ENCODE data around the gene XYLB. TPM values are rescaled to one million over a fixed set of nuclear protein-coding genes. Genes with fewer than 3 reads are reported as not detected.
A peak's percentile ranks its signal among the peaks of the same experiment; 100 is the strongest.

XYLB gene
- total RNA-seq, 1 experiment from 2014 or later, result 3.3 TPM

DNA sequence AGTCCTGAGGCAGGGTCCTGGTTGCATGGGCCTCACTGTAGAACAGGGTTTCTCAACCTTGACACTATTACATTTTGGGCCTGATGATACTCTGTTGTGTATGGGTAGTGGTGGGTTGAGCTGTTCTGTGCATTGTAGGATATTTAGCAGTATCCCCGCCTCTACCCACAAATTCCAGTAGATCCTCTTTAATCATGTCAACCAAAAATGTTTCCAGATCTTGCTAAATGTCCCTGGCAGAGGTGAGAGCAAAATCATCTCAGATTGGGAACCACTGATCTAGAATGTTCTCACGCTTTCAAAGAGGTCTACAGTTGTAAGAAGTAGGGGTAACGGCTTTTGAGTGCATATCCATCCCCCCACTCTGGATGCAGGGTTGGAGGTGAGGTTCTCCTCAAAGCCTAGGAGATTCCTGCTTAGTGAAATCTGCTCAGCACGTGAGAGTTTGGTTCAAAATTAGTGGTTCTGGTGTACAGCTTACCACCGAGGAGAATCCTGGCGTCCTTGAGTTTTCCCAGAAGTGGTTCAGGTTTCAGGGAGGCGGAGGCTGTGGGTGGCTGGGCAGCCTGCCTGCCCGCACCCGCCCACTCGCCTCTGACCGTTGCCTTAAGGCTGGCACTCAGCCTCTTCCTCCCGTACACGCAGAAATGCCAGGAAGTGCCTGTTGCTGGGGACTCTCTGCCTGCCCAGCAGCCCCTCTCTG lies 112.4 kb downstream of the XYLB start:
- TF ChIP-seq CREB1 (CRISPR knock-in tag; IDR thresholded peaks at IDR 0.05) (no peak), ZNF232 (CRISPR knock-in tag; IDR thresholded peaks at IDR 0.05) (no peak), ZNF416 (CRISPR knock-in tag; IDR thresholded peaks at IDR 0.05) (no peak), TCF7 (CRISPR knock-in tag; IDR thresholded peaks at IDR 0.05; ENCODE audit: low read depth) (no peak), ZNF263 (CRISPR knock-in tag; IDR thresholded peaks at IDR 0.05; ENCODE audit: low read depth) (no peak), ATF1 (CRISPR knock-in tag; IDR thresholded peaks at IDR 0.05) (no peak), GRHL2 (CRISPR knock-in tag; IDR thresholded peaks at IDR 0.05; ENCODE audit: insufficient replicate concordance, severe bottlenecking) (no peak), SMAD3 (CRISPR knock-in tag; IDR thresholded peaks at IDR 0.05; ENCODE audit: borderline replicate concordance) (no peak), SMAD4 (CRISPR knock-in tag; IDR thresholded peaks at IDR 0.05) (no peak), FOXP1 (CRISPR knock-in tag; IDR thresholded peaks at IDR 0.05; ENCODE audit: borderline replicate concordance) (no peak), ZNF121 (CRISPR knock-in tag; IDR thresholded peaks at IDR 0.05) (no peak)
- TF ChIP-seq, protein P1, sequence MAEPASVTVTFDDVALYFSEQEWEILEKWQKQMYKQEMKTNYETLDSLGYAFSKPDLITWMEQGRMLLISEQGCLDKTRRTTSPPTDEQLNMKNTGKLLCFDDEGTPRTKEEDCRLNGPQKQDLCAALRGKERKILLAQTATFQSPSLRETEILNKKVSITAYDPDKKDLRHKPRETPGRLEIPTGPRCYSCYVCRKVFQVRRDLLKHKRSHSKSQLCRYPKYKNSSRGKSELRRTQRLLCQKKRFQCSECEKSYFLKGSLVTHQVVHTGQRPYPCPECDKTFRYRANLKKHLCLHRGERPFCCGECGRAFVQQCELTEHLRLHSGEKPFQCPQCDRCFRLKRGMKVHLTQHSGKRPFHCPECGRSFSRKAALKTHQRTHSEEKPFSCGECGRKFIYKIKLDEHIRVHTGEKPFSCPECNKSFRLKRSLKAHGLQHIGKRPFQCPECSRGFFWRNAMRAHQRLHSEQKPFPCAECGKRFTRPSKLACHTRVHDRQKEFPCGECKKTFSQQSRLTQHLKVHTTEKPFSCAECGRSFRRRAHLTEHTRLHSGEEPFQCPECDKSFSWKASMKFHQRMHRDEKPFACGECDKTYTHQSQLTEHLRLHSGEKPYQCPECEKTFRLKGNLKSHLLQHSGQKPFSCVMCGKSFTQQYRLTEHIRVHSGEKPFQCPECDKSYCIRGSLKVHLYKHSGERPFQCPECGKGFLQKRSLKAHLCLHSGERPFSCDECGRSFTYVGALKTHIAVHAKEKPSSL (CRISPR knock-in tag; conservative IDR thresholded peaks at IDR 0.05), result no peak
- TF ChIP-seq, protein P2, sequence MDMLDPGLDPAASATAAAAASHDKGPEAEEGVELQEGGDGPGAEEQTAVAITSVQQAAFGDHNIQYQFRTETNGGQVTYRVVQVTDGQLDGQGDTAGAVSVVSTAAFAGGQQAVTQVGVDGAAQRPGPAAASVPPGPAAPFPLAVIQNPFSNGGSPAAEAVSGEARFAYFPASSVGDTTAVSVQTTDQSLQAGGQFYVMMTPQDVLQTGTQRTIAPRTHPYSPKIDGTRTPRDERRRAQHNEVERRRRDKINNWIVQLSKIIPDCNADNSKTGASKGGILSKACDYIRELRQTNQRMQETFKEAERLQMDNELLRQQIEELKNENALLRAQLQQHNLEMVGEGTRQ (CRISPR knock-in tag; IDR thresholded peaks at IDR 0.05), result no peak
- TF ChIP-seq, protein P3, sequence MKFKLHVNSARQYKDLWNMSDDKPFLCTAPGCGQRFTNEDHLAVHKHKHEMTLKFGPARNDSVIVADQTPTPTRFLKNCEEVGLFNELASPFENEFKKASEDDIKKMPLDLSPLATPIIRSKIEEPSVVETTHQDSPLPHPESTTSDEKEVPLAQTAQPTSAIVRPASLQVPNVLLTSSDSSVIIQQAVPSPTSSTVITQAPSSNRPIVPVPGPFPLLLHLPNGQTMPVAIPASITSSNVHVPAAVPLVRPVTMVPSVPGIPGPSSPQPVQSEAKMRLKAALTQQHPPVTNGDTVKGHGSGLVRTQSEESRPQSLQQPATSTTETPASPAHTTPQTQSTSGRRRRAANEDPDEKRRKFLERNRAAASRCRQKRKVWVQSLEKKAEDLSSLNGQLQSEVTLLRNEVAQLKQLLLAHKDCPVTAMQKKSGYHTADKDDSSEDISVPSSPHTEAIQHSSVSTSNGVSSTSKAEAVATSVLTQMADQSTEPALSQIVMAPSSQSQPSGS (CRISPR knock-in tag; IDR thresholded peaks at IDR 0.05; ENCODE audit: borderline replicate concordance, low read depth), result no peak
- TF ChIP-seq, protein P4, sequence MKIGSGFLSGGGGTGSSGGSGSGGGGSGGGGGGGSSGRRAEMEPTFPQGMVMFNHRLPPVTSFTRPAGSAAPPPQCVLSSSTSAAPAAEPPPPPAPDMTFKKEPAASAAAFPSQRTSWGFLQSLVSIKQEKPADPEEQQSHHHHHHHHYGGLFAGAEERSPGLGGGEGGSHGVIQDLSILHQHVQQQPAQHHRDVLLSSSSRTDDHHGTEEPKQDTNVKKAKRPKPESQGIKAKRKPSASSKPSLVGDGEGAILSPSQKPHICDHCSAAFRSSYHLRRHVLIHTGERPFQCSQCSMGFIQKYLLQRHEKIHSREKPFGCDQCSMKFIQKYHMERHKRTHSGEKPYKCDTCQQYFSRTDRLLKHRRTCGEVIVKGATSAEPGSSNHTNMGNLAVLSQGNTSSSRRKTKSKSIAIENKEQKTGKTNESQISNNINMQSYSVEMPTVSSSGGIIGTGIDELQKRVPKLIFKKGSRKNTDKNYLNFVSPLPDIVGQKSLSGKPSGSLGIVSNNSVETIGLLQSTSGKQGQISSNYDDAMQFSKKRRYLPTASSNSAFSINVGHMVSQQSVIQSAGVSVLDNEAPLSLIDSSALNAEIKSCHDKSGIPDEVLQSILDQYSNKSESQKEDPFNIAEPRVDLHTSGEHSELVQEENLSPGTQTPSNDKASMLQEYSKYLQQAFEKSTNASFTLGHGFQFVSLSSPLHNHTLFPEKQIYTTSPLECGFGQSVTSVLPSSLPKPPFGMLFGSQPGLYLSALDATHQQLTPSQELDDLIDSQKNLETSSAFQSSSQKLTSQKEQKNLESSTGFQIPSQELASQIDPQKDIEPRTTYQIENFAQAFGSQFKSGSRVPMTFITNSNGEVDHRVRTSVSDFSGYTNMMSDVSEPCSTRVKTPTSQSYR (CRISPR knock-in tag; IDR thresholded peaks at IDR 0.05), result no peak
- TF ChIP-seq, protein P5, sequence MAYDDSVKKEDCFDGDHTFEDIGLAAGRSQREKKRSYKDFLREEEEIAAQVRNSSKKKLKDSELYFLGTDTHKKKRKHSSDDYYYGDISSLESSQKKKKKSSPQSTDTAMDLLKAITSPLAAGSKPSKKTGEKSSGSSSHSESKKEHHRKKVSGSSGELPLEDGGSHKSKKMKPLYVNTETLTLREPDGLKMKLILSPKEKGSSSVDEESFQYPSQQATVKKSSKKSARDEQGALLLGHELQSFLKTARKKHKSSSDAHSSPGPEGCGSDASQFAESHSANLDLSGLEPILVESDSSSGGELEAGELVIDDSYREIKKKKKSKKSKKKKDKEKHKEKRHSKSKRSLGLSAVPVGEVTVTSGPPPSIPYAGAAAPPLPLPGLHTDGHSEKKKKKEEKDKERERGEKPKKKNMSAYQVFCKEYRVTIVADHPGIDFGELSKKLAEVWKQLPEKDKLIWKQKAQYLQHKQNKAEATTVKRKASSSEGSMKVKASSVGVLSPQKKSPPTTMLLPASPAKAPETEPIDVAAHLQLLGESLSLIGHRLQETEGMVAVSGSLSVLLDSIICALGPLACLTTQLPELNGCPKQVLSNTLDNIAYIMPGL (CRISPR knock-in tag; IDR thresholded peaks at IDR 0.05), result no peak
- ChIA-PET CTCF (no interaction called here), POLR2A (no interaction called here)
- no peak for ATAC-seq
- Mint-ChIP-seq H3K36me3 (peaks cover 2% of the 10 kb centered on the region; the same call in 1 of the 2 replicates), H3K9me3 (no peaks in the 10 kb centered on the region), H3K27ac (peak overlapping the region; percentile 36; the same call in 1 of the 2 replicates), H3K4me3 (no peak overlapping the region), H3K27me3 (ENCODE audit: low read depth) (no peaks in the 10 kb centered on the region), H3K4me1 (peaks cover 44% of the 10 kb centered on the region)
- no peak for DNase-seq (ENCODE audit: low spot score)
